ENCODE measurements around the gene CDH23.

Gene CDH23

GRCh38 chr10:71854031-71854430 lies 457.3 kb downstream of the CDH23 start:
- no peak for DNase-seq (ENCODE audit: low read depth)
- TF ChIP-seq CTCF (IDR thresholded peaks at IDR 0.05; ENCODE audit: control insufficient read depth, insufficient read depth, low read depth, low read length, missing control alignments) = no peak
- no peak overlapping the region for H3K4me3 ChIP-seq (ENCODE audit: control insufficient read depth, low read depth, low read length)

GRCh38 chr10:71856619-71857018 lies 459.9 kb downstream of the CDH23 start:
- H3K4me3 ChIP-seq (ENCODE audit: control insufficient read depth, low read depth, low read length) = no peak overlapping the region
- TF ChIP-seq CTCF (IDR thresholded peaks at IDR 0.05; ENCODE audit: control insufficient read depth, insufficient read depth, low read depth, low read length, missing control alignments) = no peak
- DNase-seq (ENCODE audit: low read depth) = no peak

- no peak for DNase-seq (ENCODE audit: low read depth)
- H3K4me3 ChIP-seq (ENCODE audit: control insufficient read depth, low read depth, low read length) = no peak overlapping the region
- no peak for TF ChIP-seq CTCF (IDR thresholded peaks at IDR 0.05; ENCODE audit: control insufficient read depth, insufficient read depth, low read depth, low read length, missing control alignments)
These were observed 461.5 kb downstream of the CDH23 start for GRCh38 chr10:71857934-71858890.

- H3K4me3 ChIP-seq (ENCODE audit: control insufficient read depth, low read depth, low read length) = no peak overlapping the region
- DNase-seq (ENCODE audit: low read depth) = peak; percentile 99
- TF ChIP-seq CTCF (IDR thresholded peaks at IDR 0.05; ENCODE audit: control insufficient read depth, insufficient read depth, low read depth, low read length, missing control alignments) = no peak
These were observed 463.7 kb downstream of the CDH23 start for GRCh38 chr10:71860243-71861029.

GRCh38 chr10:71863203-71863602 lies 466.5 kb downstream of the CDH23 start:
- DNase-seq (ENCODE audit: low read depth) = no peak
- no peak for TF ChIP-seq CTCF (IDR thresholded peaks at IDR 0.05; ENCODE audit: control insufficient read depth, insufficient read depth, low read depth, low read length, missing control alignments)
- H3K4me3 ChIP-seq (ENCODE audit: control insufficient read depth, low read depth, low read length) = no peak overlapping the region

- no peak overlapping the region for H3K4me3 ChIP-seq (ENCODE audit: control insufficient read depth, low read depth, low read length)
- TF ChIP-seq CTCF (IDR thresholded peaks at IDR 0.05; ENCODE audit: control insufficient read depth, insufficient read depth, low read depth, low read length, missing control alignments) = no peak
- DNase-seq (ENCODE audit: low read depth) = peak; percentile 64
These were observed 468.2 kb downstream of the CDH23 start for GRCh38 chr10:71864911-71865361.
